HT-29 (cell line): ENCODE measurements around the gene NMT1. TPM values are rescaled to one million over a fixed set of nuclear protein-coding genes. Genes with fewer than 3 reads are reported as not detected.

Source experiments
- DNase-seq: peaks from one replicate; pipeline ENCODE4 v3.0.0-alpha.2; 2015; ENCODE audit warnings: low spot score
- total RNA-seq: library from RNA; depleted of rRNA; stranded (reverse); fragments of >200 nt; shearing (Covaris generic); gene quantifications from 2 replicates; pipeline ENCODE4 v1.2.3, GENCODE V29; 2014

The NMT1 gene
- total RNA-seq, 1 experiment from 2014 or later, result 59.2 TPM

GRCh38 chr17:45104497-45104896 is 43.4 kb downstream of the NMT1 start:
- no peak for DNase-seq

GRCh38 chr17:45104907-45105624 is 43.9 kb downstream of the NMT1 start:
- DNase-seq, result no peak

GRCh38 chr17:45106096-45106495 is 45.0 kb downstream of the NMT1 start:
- DNase-seq, result no peak

GRCh38 chr17:45106582-45106981 is 45.5 kb downstream of the NMT1 start:
- no peak for DNase-seq

GRCh38 chr17:45107293-45108010 is 46.3 kb downstream of the NMT1 start:
- DNase-seq, result no peak

GRCh38 chr17:45108051-45108450 is 46.9 kb downstream of the NMT1 start:
- no peak for DNase-seq

- DNase-seq, result no peak
Observed at GRCh38 chr17:45108595-45109521, 47.7 kb downstream of the NMT1 start.

GRCh38 chr17:45110676-45111611 is 49.8 kb downstream of the NMT1 start:
- no peak for DNase-seq

GRCh38 chr17:45111850-45112249 is 50.7 kb downstream of the NMT1 start:
- DNase-seq, result no peak

GRCh38 chr17:45112559-45113423 is 51.7 kb downstream of the NMT1 start:
- no peak for DNase-seq

- no peak for DNase-seq
Observed at GRCh38 chr17:45113424-45113754, 52.3 kb downstream of the NMT1 start.

GRCh38 chr17:45114117-45114932 is 53.2 kb downstream of the NMT1 start:
- no peak for DNase-seq

- DNase-seq, result no peak
Observed at GRCh38 chr17:45115015-45115625, 54.0 kb downstream of the NMT1 start.

GRCh38 chr17:45115871-45116270 is 54.8 kb downstream of the NMT1 start:
- no peak for DNase-seq

- no peak for DNase-seq
Observed at GRCh38 chr17:45116434-45117016, 55.4 kb downstream of the NMT1 start.

- DNase-seq, result no peak
Observed at GRCh38 chr17:45117334-45117733, 56.2 kb downstream of the NMT1 start.

GRCh38 chr17:45117848-45118646 is 56.9 kb downstream of the NMT1 start:
- no peak for DNase-seq

GRCh38 chr17:45118691-45119090 is 57.6 kb downstream of the NMT1 start:
- no peak for DNase-seq
